Activated CD4-positive, alpha-beta memory T cell treated with anti-CD3 and anti-CD28 coated beads, Interleukin-2, amount 10 ng/mL, durations not matched to agents 7 days and 5 days (primary cell): ENCODE measurements around the gene SLC6A13. TPM values are rescaled to one million over a fixed set of nuclear protein-coding genes. Genes with fewer than 3 reads are reported as not detected.
"Not testable (repeated sequence)": the region's sequence is repeated elsewhere in the genome, so short reads cannot be mapped to it uniquely, and the experiment has no call there.

Source experiments
- CTCF ChIA-PET: fragments of 350-600 bp; sonication (Branson Sonifier 250); formaldehyde crosslinking; loops from one replicate; lab custom pipeline; 2021; ENCODE audit warnings: antibody characterized with exemption, inconsistent platforms; lab: Charles Lee
- POLR2A ChIA-PET: fragments of 350-600 bp; sonication (Branson Sonifier 250); formaldehyde crosslinking; loops from one replicate; lab custom pipeline; 2021; ENCODE audit warnings: antibody characterized with exemption; lab: Charles Lee
- DNase-seq: peaks from one replicate; pipeline ENCODE4 v3.0.0-alpha.2; 2020
- H3K27ac Mint-ChIP-seq: one replicate; pipeline ENCODE4 v1.8.0; 2021; ENCODE audit warnings: mild to moderate bottlenecking, mixed read lengths
- H3K27me3 Mint-ChIP-seq: one replicate; pipeline ENCODE4 v1.8.0; 2021; ENCODE audit warnings: mixed read lengths
- H3K36me3 Mint-ChIP-seq: one replicate; pipeline ENCODE4 v1.8.0; 2021; ENCODE audit warnings: low read depth, mixed read lengths
- H3K4me1 Mint-ChIP-seq: one replicate; pipeline ENCODE4 v1.8.0; 2021; ENCODE audit warnings: mixed read lengths
- H3K4me3 Mint-ChIP-seq: one replicate; pipeline ENCODE4 v1.8.0; 2021; ENCODE audit warnings: mild to moderate bottlenecking, mixed read lengths
- H3K9me3 Mint-ChIP-seq: one replicate; pipeline ENCODE4 v1.8.0; 2021; ENCODE audit warnings: mixed read lengths
- total RNA-seq, 2 experiments: library from RNA; stranded (reverse); gene quantifications; one replicate each; pipeline ENCODE4 v1.2.3, GENCODE V29; 2021

The SLC6A13 gene
- total RNA-seq, 2 experiments from 2014 or later, result not detected

- H3K27ac Mint-ChIP-seq, result no peak overlapping the region
- no peak for DNase-seq
- H3K4me1 Mint-ChIP-seq, result no peaks in the 10 kb centered on the region
- H3K9me3 Mint-ChIP-seq, result peaks cover 11% of the 10 kb centered on the region
- peaks cover 4% of the 10 kb centered on the region for H3K27me3 Mint-ChIP-seq
- CTCF ChIA-PET, result interaction anchor here (0.5 kb wide), 1 partner anchor 101 kb away, joined by 3 read pairs; no protein-coding TSS in a partner anchor
- no peak overlapping the region for H3K4me3 Mint-ChIP-seq
- POLR2A ChIA-PET, result no interaction called here
- no peaks in the 10 kb centered on the region for H3K36me3 Mint-ChIP-seq
These were observed 24.5 kb downstream of the SLC6A13 start for GRCh38 chr12:238116-238515.

GRCh38 chr12:237026-237815, 25.4 kb downstream of the SLC6A13 start:
- POLR2A ChIA-PET, result no interaction called here
- peaks cover 11% of the 10 kb centered on the region for H3K9me3 Mint-ChIP-seq
- no peaks in the 10 kb centered on the region for H3K4me1 Mint-ChIP-seq
- H3K27me3 Mint-ChIP-seq, result peaks cover 5% of the 10 kb centered on the region
- CTCF ChIA-PET, result interaction anchor here (0.5 kb wide), 1 partner anchor 100 kb away, joined by 3 read pairs; no protein-coding TSS in a partner anchor
- H3K27ac Mint-ChIP-seq, result no peak overlapping the region
- no peak overlapping the region for H3K4me3 Mint-ChIP-seq
- no peak for DNase-seq
- no peaks in the 10 kb centered on the region for H3K36me3 Mint-ChIP-seq

GRCh38 chr12:236445-236844, 26.2 kb downstream of the SLC6A13 start:
- no peaks in the 10 kb centered on the region for H3K4me1 Mint-ChIP-seq
- no peak for DNase-seq
- CTCF ChIA-PET, result no interaction called here
- no peak overlapping the region for H3K27ac Mint-ChIP-seq
- POLR2A ChIA-PET, result no interaction called here
- peaks cover 8% of the 10 kb centered on the region for H3K27me3 Mint-ChIP-seq
- H3K4me3 Mint-ChIP-seq, result no peak overlapping the region
- peaks cover 11% of the 10 kb centered on the region for H3K9me3 Mint-ChIP-seq
- H3K36me3 Mint-ChIP-seq, result no peaks in the 10 kb centered on the region

GRCh38 chr12:235967-236366, 26.7 kb downstream of the SLC6A13 start:
- H3K4me3 Mint-ChIP-seq, DNase-seq, POLR2A ChIA-PET, H3K4me1 Mint-ChIP-seq, H3K36me3 Mint-ChIP-seq, H3K27me3 Mint-ChIP-seq, CTCF ChIA-PET, H3K27ac Mint-ChIP-seq: not testable (repeated sequence)
- peaks cover 11% of the 10 kb centered on the region for H3K9me3 Mint-ChIP-seq

- no peaks in the 10 kb centered on the region for H3K4me1 Mint-ChIP-seq
- H3K9me3 Mint-ChIP-seq, result peaks cover 11% of the 10 kb centered on the region
- no peak overlapping the region for H3K4me3 Mint-ChIP-seq
- POLR2A ChIA-PET, result no interaction called here
- H3K36me3 Mint-ChIP-seq, result no peaks in the 10 kb centered on the region
- H3K27me3 Mint-ChIP-seq, result peaks cover 8% of the 10 kb centered on the region
- DNase-seq, result no peak
- CTCF ChIA-PET, result no interaction called here
- H3K27ac Mint-ChIP-seq, result no peak overlapping the region
These were observed 27.7 kb downstream of the SLC6A13 start for GRCh38 chr12:234891-235415.

- no peak overlapping the region for H3K27ac Mint-ChIP-seq
- no peaks in the 10 kb centered on the region for H3K36me3 Mint-ChIP-seq
- H3K27me3 Mint-ChIP-seq, result peaks cover 11% of the 10 kb centered on the region
- H3K4me1 Mint-ChIP-seq, result no peaks in the 10 kb centered on the region
- H3K9me3 Mint-ChIP-seq, result peaks cover 11% of the 10 kb centered on the region
- no peak for DNase-seq
- ChIA-PET POLR2A (no interaction called here), CTCF (no interaction called here)
- no peak overlapping the region for H3K4me3 Mint-ChIP-seq
These were observed 28.6 kb downstream of the SLC6A13 start for GRCh38 chr12:234019-234418.

GRCh38 chr12:233615-233968, 29.0 kb downstream of the SLC6A13 start:
- peaks cover 11% of the 10 kb centered on the region for H3K9me3 Mint-ChIP-seq
- POLR2A ChIA-PET, result no interaction called here

GRCh38 chr12:232731-233614, 29.7 kb downstream of the SLC6A13 start:
- H3K4me3 Mint-ChIP-seq, result no peak overlapping the region
- no peak overlapping the region for H3K27ac Mint-ChIP-seq
- CTCF ChIA-PET, result no interaction called here
- POLR2A ChIA-PET, result no interaction called here
- H3K27me3 Mint-ChIP-seq, result peaks cover 13% of the 10 kb centered on the region
- no peak for DNase-seq
- H3K9me3 Mint-ChIP-seq, result peaks cover 11% of the 10 kb centered on the region
- H3K4me1 Mint-ChIP-seq, result no peaks in the 10 kb centered on the region
- H3K36me3 Mint-ChIP-seq, result no peaks in the 10 kb centered on the region

More at GRCh38 chr12:233615-233968, 29.0 kb downstream of the SLC6A13 start:
- Mint-ChIP-seq H3K36me3 (no peaks in the 10 kb centered on the region), H3K4me1 (no peaks in the 10 kb centered on the region), H3K27me3 (peaks cover 13% of the 10 kb centered on the region), H3K27ac (no peak overlapping the region), H3K4me3 (no peak overlapping the region)
- CTCF ChIA-PET, result no interaction called here
- no peak for DNase-seq

GRCh38 chr12:230925-231671, 31.5 kb downstream of the SLC6A13 start:
- H3K9me3 Mint-ChIP-seq, result peaks cover 4% of the 10 kb centered on the region
- CTCF ChIA-PET, result interaction anchor here (1.3 kb wide), 1 partner anchor 11 kb away, joined by 6 read pairs; no protein-coding TSS in a partner anchor
- H3K36me3 Mint-ChIP-seq, result no peaks in the 10 kb centered on the region
- POLR2A ChIA-PET, result no interaction called here
- H3K4me3 Mint-ChIP-seq, result no peak overlapping the region
- no peaks in the 10 kb centered on the region for H3K4me1 Mint-ChIP-seq
- no peak for DNase-seq
- no peak overlapping the region for H3K27ac Mint-ChIP-seq
- peaks cover 13% of the 10 kb centered on the region for H3K27me3 Mint-ChIP-seq

- CTCF ChIA-PET, result interaction anchor here (1.3 kb wide), 1 partner anchor 10 kb away, joined by 6 read pairs; no protein-coding TSS in a partner anchor
- Mint-ChIP-seq H3K4me1 (no peaks in the 10 kb centered on the region), H3K36me3 (no peaks in the 10 kb centered on the region), H3K27me3 (peaks cover 10% of the 10 kb centered on the region), H3K27ac (no peak overlapping the region), H3K9me3 (no peaks in the 10 kb centered on the region), H3K4me3 (no peak overlapping the region)
- POLR2A ChIA-PET, result no interaction called here
- DNase-seq, result no peak
These were observed 33.0 kb downstream of the SLC6A13 start for GRCh38 chr12:229441-230191.

- no peaks in the 10 kb centered on the region for H3K9me3 Mint-ChIP-seq
- ChIA-PET CTCF (no interaction called here), POLR2A (no interaction called here)
- no peak overlapping the region for H3K4me3 Mint-ChIP-seq
- no peak overlapping the region for H3K27ac Mint-ChIP-seq
- DNase-seq, result no peak
- no peaks in the 10 kb centered on the region for H3K36me3 Mint-ChIP-seq
- H3K4me1 Mint-ChIP-seq, result no peaks in the 10 kb centered on the region
- H3K27me3 Mint-ChIP-seq, result peaks cover 10% of the 10 kb centered on the region
These were observed 33.8 kb downstream of the SLC6A13 start for GRCh38 chr12:228846-229200.
